Cardiac fibroblast (primary cell): ENCODE results near the gene SLC4A9.
"Not testable (repeated sequence)": the region's sequence is repeated elsewhere in the genome, so short reads cannot be mapped to it uniquely, and the experiment has no call there.

Experiments used
- DNase-seq, 2 donors: peaks; one replicate each; pipeline versions ENCODE4 v3.0.0 to v3.0.0-alpha.2; 2010; ENCODE audit warnings: low read depth in 2 of 2
- H3K4me3 ChIP-seq, 2 donors: replicated peaks in 1 of 2; 1 replicate in 1 of 2; 2 replicates in 1 of 2; pipeline ENCODE4 v1.5.1; 2011; ENCODE audit warnings: low read depth in 2 of 2, low read length in 2 of 2, mild to moderate bottlenecking in 2 of 2, moderate library complexity in 1 of 2
- CTCF ChIP-seq: IDR thresholded peaks from one replicate; pipeline ENCODE4 v1.5.1; 2011; ENCODE audit warnings: low read depth, mild to moderate bottlenecking, low read length, inconsistent platforms

Gene SLC4A9

GRCh38 chr5:140342896-140343295, 17.1 kb upstream of the SLC4A9 start:
- H3K4me3 ChIP-seq: no peak overlapping the region
- no peak for TF ChIP-seq CTCF
- no peak for DNase-seq

- not testable (repeated sequence) for DNase-seq, H3K4me3 ChIP-seq
Measured at GRCh38 chr5:140343849-140344248, 16.1 kb upstream of the SLC4A9 start.

GRCh38 chr5:140344683-140345423, 15.1 kb upstream of the SLC4A9 start:
- no peak for TF ChIP-seq CTCF
- H3K4me3 ChIP-seq: peak overlapping the region in 1 of 2 donors; percentile 77
- DNase-seq: peak in 1 of 2 donors; percentile 34

- DNase-seq: peak; percentile 68 to 70
- H3K4me3 ChIP-seq: peak overlapping the region; percentile 68 to 77
- peak; percentile 52 for TF ChIP-seq CTCF
Measured at GRCh38 chr5:140345919-140346347, 14.1 kb upstream of the SLC4A9 start.

GRCh38 chr5:140346348-140347221, 13.4 kb upstream of the SLC4A9 start, which contains the start of gene HBEGF:
Gene HBEGF (minus strand): TSS chr5:140346603. CDS start chr5:140346328, 275 bp downstream.
- TF ChIP-seq CTCF: peak; percentile 45
- DNase-seq: peak; percentile 65 to 77
- peak within 1 kb of the TSS; percentile 68 to 77 for H3K4me3 ChIP-seq

- no peak for DNase-seq
- no peak overlapping the region for H3K4me3 ChIP-seq
- TF ChIP-seq CTCF: no peak
Measured at GRCh38 chr5:140347360-140347759, 12.6 kb upstream of the SLC4A9 start.

GRCh38 chr5:140348104-140348503, 11.9 kb upstream of the SLC4A9 start:
- no peak for DNase-seq
- H3K4me3 ChIP-seq: no peak overlapping the region
- no peak for TF ChIP-seq CTCF
